ENCODE results near the gene ZNF367. TPM values are rescaled to one million over a fixed set of nuclear protein-coding genes. Genes with fewer than 3 reads are reported as not detected.

ZNF367 gene
- total and polyA plus RNA-seq, 2 donors (not counting 3 experiments of a cell fraction or from before 2014, with no cell fraction given), result 1.7 to 10.0 TPM

GRCh38 chr9:96367943-96368342, 50.2 kb downstream of the ZNF367 start:
- no peaks in the 10 kb centered on the region for H3K9me1 ChIP-seq (replicated peaks; ENCODE audit: control insufficient read depth, extremely low read depth, insufficient read depth, low read length)
- no peak overlapping the region for H3K27ac ChIP-seq (ENCODE audit: insufficient read depth, low read depth, low read length)
- H3K4me1 ChIP-seq (ENCODE audit: control insufficient read depth, extremely low read depth, insufficient read depth, low read length), result no peaks in the 10 kb centered on the region
- H3K9me3 ChIP-seq (replicated peaks; ENCODE audit: control insufficient read depth, insufficient read depth, low read length), result no peaks in the 10 kb centered on the region
- dilution Hi-C loops (cut with MboI; ENCODE audit: extremely low pct_ligation_motif_present, low sequenced_read_pairs) (no loop called here), intact Hi-C loops (cut with micrococcal nuclease) (no loop called here)
- H4K20me1 ChIP-seq (replicated peaks; ENCODE audit: control insufficient read depth, extremely low read depth, insufficient read depth, low read length), result peaks cover 2% of the 10 kb centered on the region
- no peak overlapping the region for H2AFZ ChIP-seq (ENCODE audit: low read depth, low read length)
- peaks cover 13% of the 10 kb centered on the region for H3K79me2 ChIP-seq (ENCODE audit: control insufficient read depth, insufficient read depth, low read length)
- no peak overlapping the region for H3K4me2 ChIP-seq (ENCODE audit: insufficient read depth, low read length)
- BruUV-seq (replicated peaks), result no TSS peak
- H3K9ac ChIP-seq (replicated peaks; ENCODE audit: extremely low read depth, insufficient read depth, low read length), result no peak overlapping the region
- no peaks in the 10 kb centered on the region for H3K27me3 ChIP-seq (ENCODE audit: control insufficient read depth in 2 of 2, insufficient read depth in 2 of 2, low read length in 2 of 2)
- TF ChIP-seq POLR2A (IDR thresholded peaks at IDR 0.05; ENCODE audit: low read depth, low read length) (no peak), GATA2 (IDR thresholded peaks at IDR 0.05; ENCODE audit: insufficient read depth, insufficient read length, low read depth, low read length) (no peak), FOS (IDR thresholded peaks at IDR 0.05; ENCODE audit: borderline replicate concordance, insufficient read depth, low read length) (no peak), EZH2 (IDR thresholded peaks at IDR 0.05; ENCODE audit: borderline replicate concordance, low read depth, low read length, severe bottlenecking) (no peak), JUN (IDR thresholded peaks at IDR 0.05; ENCODE audit: borderline replicate concordance, insufficient read depth, insufficient read length, low read depth) (no peak), MYC (IDR thresholded peaks at IDR 0.05; ENCODE audit: low read depth, low read length) (no peak), POLR2AphosphoS5 (IDR thresholded peaks at IDR 0.05; ENCODE audit: insufficient read depth, low read depth, low read length) (no peak)
- TF ChIP-seq, protein P1, sequence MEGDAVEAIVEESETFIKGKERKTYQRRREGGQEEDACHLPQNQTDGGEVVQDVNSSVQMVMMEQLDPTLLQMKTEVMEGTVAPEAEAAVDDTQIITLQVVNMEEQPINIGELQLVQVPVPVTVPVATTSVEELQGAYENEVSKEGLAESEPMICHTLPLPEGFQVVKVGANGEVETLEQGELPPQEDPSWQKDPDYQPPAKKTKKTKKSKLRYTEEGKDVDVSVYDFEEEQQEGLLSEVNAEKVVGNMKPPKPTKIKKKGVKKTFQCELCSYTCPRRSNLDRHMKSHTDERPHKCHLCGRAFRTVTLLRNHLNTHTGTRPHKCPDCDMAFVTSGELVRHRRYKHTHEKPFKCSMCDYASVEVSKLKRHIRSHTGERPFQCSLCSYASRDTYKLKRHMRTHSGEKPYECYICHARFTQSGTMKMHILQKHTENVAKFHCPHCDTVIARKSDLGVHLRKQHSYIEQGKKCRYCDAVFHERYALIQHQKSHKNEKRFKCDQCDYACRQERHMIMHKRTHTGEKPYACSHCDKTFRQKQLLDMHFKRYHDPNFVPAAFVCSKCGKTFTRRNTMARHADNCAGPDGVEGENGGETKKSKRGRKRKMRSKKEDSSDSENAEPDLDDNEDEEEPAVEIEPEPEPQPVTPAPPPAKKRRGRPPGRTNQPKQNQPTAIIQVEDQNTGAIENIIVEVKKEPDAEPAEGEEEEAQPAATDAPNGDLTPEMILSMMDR (IDR thresholded peaks at IDR 0.05; ENCODE audit: extremely low read depth in 1 of 2, insufficient read depth in 1 of 2, low read depth in 1 of 2, low read length in 2 of 2), result no peak
- TF ChIP-seq, protein P2, sequence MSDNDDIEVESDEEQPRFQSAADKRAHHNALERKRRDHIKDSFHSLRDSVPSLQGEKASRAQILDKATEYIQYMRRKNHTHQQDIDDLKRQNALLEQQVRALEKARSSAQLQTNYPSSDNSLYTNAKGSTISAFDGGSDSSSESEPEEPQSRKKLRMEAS (IDR thresholded peaks at IDR 0.05; ENCODE audit: insufficient read depth, insufficient read length), result no peak
- no peak overlapping the region for H3K4me3 ChIP-seq (replicated peaks in 1 of 3; ENCODE audit: insufficient read depth in 1 of 3, low read depth in 1 of 3, low read length in 3 of 3)
- DNase-seq (ENCODE audit: low read depth, low spot score) (no peak), FAIRE-seq (no peak)
- POLR2A ChIA-PET, result no interaction called here
- CTCF ChIA-PET, result interaction anchor here (1.0 kb wide), 2 partner anchors 299 to 300 kb away, joined by 3 read pairs; no protein-coding TSS in a partner anchor
- no peaks in the 10 kb centered on the region for H3K36me3 ChIP-seq (ENCODE audit: control insufficient read depth in 2 of 2, extremely low read depth in 1 of 2, insufficient read depth in 2 of 2, low read length in 2 of 2)

Measured in endothelial cell of umbilical vein (primary cell).